GM18861 (cell line): ENCODE measurements around the gene APOOL.
"Not testable (repeated sequence)": the region's sequence is repeated elsewhere in the genome, so short reads cannot be mapped to it uniquely, and the experiment has no call there.

Experiments
- ATAC-seq: cut with Tn5 transposase; IDR thresholded peaks from one replicate; pipeline ENCODE4 v1.9.1; 2021; ENCODE audit not compliant: unreplicated experiment

The APOOL gene

GRCh38 chrX:85003655-85004244 is at the start of gene APOOL:
TSS of gene APOOL (plus strand) at chrX:85003877. CDS start at chrX:85003913, 36 bp downstream.
- ATAC-seq: peak; percentile 86

DNA sequence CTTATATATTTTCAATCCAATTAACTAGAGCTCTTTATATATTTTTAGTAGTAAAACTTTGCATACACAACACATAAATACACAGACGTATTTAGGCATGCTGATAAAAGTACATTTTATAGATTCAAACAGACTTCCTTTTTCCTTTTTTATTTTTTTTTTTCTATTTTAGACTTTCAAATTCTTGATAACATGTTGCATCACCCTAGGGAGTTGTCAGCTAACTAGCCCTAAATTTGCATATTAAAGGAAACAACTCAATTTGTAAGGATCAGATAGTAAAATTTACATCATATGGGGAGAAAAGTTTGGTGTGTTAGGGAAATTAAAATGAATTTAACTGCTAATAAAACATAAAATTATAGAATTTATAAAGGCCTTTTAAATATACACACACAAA is 47.4 kb upstream of the APOOL start:
- ATAC-seq: no peak

GRCh38 chrX:84974803-84975202 is 28.9 kb upstream of the APOOL start:
- ATAC-seq: no peak

DNA sequence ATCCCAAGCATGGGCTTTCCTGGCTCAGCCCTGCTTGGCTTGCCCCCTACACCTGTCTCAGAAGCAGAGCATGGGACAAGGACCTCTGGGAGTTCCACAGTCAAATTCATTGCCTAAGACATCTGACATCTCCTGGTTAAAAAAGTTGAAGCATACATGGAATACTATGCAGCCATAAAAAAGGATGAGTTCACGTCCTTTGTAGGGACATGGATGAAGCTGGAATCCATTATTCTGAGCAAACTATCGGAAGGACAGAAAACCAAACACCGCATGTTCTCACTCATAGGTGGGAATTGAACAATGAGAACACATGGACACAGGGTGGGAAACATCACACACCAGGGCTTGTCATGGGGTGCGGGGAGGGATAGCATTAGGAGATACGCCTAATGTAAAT is 11.9 kb upstream of the APOOL start:
- not testable (repeated sequence) for ATAC-seq

DNA sequence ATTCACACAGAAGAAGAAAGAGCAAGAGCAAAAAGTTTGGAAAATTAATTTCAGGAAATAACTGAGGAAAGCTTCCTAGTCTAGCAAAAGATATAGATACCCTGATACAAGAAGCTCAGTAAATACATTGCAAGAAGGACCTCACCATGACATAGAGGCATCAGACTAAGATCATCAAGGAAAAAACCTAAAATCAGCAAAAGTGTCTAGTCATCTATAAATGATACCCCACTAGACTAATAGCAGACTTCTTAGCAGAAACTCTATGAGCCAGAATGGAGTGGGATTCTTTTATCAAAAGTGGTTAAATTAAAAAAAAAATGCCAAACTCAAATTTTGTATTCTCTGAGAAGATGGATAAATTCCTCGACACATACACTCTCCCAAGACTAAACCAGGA is 10.5 kb upstream of the APOOL start:
- ATAC-seq: no peak

- no peak for ATAC-seq
These were observed 2.3 kb upstream of the APOOL start for GRCh38 chrX:85001344-85001743.

DNA sequence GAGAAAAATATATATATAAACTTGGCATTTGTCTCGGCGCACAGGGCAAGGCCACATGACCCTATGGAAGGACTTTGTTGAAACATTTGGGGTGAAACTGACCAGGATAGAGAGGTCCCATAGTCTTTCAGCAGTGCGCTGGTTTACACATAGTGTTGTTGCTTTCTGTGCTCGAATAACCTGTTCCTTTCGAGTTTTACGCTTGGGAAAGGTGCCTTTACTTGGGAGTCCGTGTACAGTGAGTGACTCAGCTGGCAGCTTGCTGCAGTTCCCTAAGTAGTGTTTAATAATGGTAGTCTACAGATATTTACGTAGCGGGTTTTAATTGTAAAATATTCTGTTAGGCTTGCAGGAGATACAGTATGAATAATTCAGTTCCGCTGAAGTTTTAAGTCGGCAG is 578 bp downstream of the APOOL start:
- ATAC-seq: peak; percentile 9

DNA sequence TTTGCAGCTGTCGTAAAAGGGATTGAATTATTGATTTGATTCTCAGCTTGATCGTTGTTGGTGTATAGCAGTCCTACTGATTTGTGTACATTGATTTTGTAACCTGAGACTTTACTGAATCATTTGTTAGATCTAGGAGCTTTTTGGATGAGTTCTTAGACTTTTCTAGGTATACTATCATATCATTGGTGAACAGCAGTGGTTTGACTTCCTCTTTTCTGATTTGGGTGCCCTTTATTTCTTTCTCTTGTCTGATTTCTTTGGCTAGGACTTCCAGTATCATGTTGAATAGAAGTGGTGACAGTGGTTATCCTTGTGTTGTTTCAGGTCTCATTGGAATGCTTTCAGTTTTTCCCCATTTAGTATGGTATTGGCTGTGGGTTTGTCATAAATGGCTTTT is 8.4 kb downstream of the APOOL start:
- no peak for ATAC-seq

GRCh38 chrX:85015351-85015750 is 11.7 kb downstream of the APOOL start:
- ATAC-seq: not testable (repeated sequence)

DNA sequence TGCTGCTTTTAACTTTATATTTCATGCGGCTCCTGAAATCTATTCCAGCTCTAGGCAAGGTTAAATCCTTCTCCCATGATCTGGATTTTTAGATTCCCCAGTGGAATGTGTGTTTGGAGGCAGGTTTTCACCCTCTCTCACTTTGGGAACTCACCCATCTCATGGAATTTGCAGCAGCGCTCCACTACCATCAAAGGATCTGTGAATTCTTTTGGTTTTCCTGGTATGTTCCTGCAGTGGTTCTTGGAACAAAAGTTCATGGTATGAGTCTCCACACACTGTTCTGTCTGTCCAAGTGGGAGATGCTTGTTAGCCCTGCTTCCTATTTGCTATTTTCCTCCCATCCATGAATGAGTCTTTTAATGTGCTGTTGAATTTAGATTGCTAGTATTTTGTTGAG is 14.0 kb downstream of the APOOL start:
- ATAC-seq: no peak

- ATAC-seq: no peak
These were observed 14.8 kb downstream of the APOOL start for GRCh38 chrX:85018471-85018870.

GRCh38 chrX:85020216-85020615 is 16.5 kb downstream of the APOOL start:
- ATAC-seq: no peak

GRCh38 chrX:85024044-85024443 is 20.4 kb downstream of the APOOL start:
- ATAC-seq: no peak

DNA sequence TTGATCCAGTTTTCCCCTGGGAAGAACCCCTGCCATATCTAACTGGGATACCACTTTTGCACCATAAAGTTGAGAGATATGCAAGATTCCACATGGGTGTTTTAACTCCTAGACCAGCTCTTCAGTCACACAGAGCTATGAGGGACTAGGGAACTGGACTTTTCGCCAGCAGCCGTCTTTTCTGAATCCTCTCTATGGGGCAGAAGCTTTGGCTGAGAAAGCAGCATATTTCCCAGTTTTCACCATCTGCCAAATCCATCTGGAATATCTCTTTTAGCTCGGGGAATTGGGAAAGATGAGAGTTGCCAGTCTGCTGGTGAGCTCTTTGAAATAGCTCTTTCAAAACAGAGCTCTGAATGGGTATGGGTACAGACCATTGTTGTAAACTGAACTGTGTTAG is 20.9 kb downstream of the APOOL start:
- ATAC-seq: no peak

DNA sequence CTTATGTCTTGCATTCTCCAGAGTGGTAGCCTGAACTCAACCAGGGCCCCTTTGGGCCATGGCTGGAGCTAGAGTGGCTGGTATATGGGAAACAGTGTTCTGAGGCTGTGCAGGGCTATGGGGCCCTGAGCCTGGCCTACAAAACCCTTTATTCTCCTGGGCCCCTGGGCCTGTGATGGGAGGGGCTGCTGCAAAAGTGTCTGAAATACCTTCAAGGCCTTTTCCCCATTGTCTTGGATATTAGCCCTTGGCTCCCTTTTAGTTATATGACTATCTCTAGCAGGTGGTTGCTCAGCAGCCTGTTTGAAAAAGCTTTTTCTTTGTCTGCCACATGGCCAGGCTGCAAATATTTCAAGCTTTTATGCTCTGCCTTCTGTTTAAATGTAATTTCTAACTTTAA is 22.5 kb downstream of the APOOL start:
- ATAC-seq: no peak

DNA sequence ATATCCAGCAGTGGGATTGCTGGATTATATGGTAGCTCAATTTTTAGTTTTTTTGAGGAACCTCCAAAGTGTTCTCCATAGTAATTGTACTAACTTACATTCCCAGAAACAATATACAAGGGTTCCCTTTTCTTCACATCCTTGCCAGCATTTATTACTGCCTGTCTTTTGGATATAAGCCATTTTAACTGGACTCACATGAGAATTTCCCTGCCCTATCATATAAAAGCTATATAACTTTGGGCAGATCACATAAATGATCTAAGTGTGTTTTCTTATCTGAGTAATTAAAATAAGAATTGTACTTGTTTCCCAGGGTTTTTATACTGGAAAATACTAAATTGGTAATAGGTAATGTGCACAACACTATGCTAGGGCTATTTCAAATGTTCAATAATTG is 25.4 kb downstream of the APOOL start:
- ATAC-seq: no peak

GRCh38 chrX:85031505-85031904 is 27.8 kb downstream of the APOOL start:
- ATAC-seq: no peak

DNA sequence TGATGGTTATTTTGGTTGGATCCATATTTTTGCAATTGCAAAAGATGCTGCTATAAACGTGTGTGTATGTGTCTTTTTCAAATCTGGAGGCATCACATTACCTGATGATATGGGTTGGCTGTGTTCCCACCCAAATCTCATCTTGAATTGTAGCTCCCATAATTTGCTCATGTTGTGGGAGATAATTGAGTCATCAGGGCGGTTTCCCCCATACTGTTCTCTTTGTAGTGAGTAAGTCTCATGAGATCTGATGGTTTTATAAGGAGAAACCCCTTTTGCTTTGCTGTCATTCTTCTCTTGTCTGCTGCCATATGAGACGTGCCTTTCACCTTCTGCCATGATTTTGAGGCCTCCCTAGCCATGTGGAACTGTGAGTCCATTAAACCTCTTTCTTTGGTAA is 33.4 kb downstream of the APOOL start:
- ATAC-seq: no peak

GRCh38 chrX:85051627-85052026 is 48.0 kb downstream of the APOOL start:
- no peak for ATAC-seq

DNA sequence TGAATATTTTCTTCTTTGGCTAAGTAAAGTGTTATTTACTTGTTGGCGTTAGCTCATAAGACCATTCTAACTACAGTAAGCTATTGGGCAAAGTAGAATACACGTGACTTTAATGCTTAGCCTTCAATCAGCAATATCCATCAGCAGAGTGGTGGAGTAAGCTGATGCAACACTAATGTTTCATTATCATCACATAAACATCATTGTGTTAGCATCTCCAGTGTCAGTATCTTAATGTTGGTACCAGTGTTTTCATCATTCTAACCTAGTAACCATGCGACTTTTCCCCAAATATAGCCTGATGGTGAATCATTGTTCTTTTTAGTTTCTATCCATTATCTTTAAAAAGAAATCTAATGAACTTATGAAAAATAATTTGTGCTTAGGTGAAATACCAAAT is 48.5 kb downstream of the APOOL start:
- no peak for ATAC-seq

DNA sequence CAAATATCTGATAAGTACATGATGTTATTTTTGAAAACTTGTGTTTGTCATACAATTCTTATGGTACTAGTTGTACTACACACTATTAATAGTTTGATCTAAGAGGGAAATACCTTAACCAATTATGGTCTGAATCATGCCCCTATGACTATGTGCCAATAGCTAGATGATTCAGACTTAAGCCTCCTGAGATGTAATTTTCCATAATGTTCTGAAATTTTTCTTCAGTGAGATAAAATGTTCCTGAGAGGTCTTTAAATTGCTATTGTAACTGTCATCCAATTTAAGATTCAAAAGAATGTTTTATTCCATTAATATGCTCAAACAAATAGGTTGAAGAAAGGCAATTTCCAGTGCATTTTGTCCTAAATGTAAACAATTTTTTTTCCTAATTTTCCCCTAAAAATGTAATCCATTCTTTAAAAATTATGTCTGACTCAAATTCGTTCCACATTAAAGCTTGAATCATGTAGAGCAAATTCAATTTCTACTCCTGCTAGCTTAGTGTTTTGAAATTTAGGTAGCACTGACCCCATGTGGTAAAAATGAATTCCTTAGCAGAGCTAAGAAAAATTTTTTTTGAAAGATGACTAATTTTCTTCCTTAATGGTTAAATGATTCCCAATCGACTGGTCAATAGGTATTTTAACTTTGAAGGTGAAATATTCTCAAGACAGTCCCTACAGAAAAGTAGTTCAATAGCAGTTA is 49.1 kb downstream of the APOOL start:
- no peak for ATAC-seq

DNA sequence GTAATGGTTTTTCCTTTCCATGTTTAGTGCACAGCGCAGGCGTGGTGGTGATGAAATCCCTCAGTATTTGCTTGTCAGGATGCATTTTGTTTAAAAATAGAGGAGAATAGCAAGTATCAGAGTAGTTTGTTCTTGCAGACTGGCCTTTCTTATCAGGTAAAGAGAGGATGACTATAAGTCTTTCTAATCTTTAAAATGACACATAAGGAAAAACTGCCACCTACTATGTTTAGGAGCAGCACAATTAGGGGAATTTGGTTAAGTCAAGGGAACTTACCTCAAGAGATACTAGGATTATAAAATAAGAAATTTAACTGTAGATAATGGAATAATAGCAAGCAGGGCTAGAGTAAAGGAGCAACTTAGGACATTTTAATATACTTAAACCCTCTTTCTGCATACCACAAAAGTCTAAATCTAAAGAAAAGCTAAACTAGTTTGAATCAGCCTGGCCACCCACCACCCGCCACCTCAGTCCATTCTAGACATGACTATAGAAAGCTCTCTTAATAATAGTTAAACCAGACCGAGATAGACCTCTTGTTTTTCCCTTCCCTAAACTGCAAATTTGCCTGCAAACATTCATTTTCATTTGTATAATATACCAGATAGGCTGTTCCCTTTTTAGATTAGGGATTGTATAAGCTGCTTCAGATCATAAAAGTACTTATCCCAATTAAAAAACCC is 62.0 kb downstream of the APOOL start:
- ATAC-seq: no peak
